Uterus (tissue), 4 donors: ENCODE measurements around the gene CACNA1A. TPM values are rescaled to one million over a fixed set of nuclear protein-coding genes. Genes with fewer than 3 reads are reported as not detected.

ENCODE experiments used
- DNase-seq, 2 donors: peaks; one replicate each; pipeline ENCODE4 v3.0.0-alpha.2; 2019 to 2020
- H3K27ac ChIP-seq, 2 donors: fragments of 200-600 bp; sonication (generic); 1 replicate in 1 of 2; 2 replicates in 1 of 2; pipeline ENCODE4 v1.5.1; 2016 to 2018
- H3K27me3 ChIP-seq, 2 donors: fragments of 200-600 bp; sonication (generic); one replicate each; pipeline ENCODE4 v1.5.1; 2018 to 2019; ENCODE audit warnings: control low read depth in 1 of 2
- H3K36me3 ChIP-seq, 2 donors: fragments of 200-600 bp; sonication (generic); one replicate each; pipeline ENCODE4 v1.5.1; 2019; ENCODE audit warnings: control low read depth in 1 of 2
- H3K4me1 ChIP-seq, 2 donors: fragments of 200-600 bp; sonication (generic); one replicate each; pipeline ENCODE4 v1.5.1; 2018 to 2019; ENCODE audit warnings: control low read depth in 1 of 2
- H3K4me3 ChIP-seq, 2 donors: fragments of 200-600 bp; sonication (generic); 1 replicate in 1 of 2; 2 replicates in 1 of 2; pipeline ENCODE4 v1.5.1; 2018 to 2019; ENCODE audit warnings: mild to moderate bottlenecking in 1 of 2
- H3K9me3 ChIP-seq, 2 donors: fragments of 200-600 bp; sonication (generic); one replicate each; pipeline ENCODE4 v1.5.1; 2019; ENCODE audit warnings: control low read depth in 1 of 2
- POLR2A ChIP-seq, 2 donors: fragments of 450-650 bp; IDR thresholded peaks; one replicate each; pipeline ENCODE4 v1.6.1; 2016; ENCODE audit warnings: antibody characterized with exemption in 2 of 2, mild to moderate bottlenecking in 1 of 2, moderate library complexity in 1 of 2
- intact Hi-C: fragments of 100-400 bp; cut with DNase I; formaldehyde crosslinking; loops from one replicate; pipeline ENCODE4 v1.15.1; 2023; ENCODE audit warnings: low total_unique reads
- total RNA-seq, 4 donors: library from RNA; depleted of rRNA in 3 of 4; stranded (reverse); fragments of >200 nt in 3 of 4; gene quantifications; one replicate each; pipeline versions ENCODE4 v1.1.0 to v1.2.4, GENCODE V29; 2014 to 2023
- TF ChIP-seq, protein P1 (sequence below), 4 experiments: fragments of 200-600 bp in 2 of 4; fragments of 450-650 bp in 2 of 4; sonication (generic) in 2 of 4; IDR thresholded peaks; one replicate each; pipeline ENCODE4 v1.5.1; 2016 to 2019; ENCODE audit warnings: antibody characterized with exemption in 4 of 4, mild to moderate bottlenecking in 2 of 4, moderate library complexity in 1 of 4
- donor health status: DM: yes; HTN: yes; CAD: no.

CACNA1A gene
- total RNA-seq, 4 donors from 2014 or later, result 0.77 to 5.8 (median 0.96) TPM

DNA sequence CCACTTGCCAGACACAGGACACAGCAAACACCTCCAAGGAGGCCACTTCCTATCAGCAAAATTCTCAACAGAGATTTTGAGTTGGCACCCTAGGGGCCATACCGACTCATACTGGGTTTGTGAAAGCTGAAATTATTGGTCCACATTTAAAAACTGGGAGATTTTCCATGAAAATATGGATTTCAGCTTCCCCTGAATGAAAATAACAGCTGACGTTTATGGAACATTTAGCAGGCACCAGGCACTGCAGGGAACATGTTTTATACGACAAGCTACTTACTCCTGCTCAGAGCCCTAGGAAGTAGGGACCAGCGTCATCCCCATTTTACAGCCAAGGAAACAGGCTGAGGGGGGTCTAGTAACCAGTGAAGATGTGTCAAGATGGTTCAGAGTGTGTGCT is 186.8 kb downstream of the CACNA1A start:
- Histone ChIP-seq H3K4me1 (no peaks in the 10 kb centered on the region), H3K27ac (no peak overlapping the region), H3K4me3 (no peak overlapping the region), H3K36me3 (no peaks in the 10 kb centered on the region), H3K27me3 (no peaks in the 10 kb centered on the region), H3K9me3 (no peaks in the 10 kb centered on the region)
- intact Hi-C loops, result no loop called here
- TF ChIP-seq POLR2A (IDR thresholded peaks at IDR 0.05), result no peak
- TF ChIP-seq, protein P1, sequence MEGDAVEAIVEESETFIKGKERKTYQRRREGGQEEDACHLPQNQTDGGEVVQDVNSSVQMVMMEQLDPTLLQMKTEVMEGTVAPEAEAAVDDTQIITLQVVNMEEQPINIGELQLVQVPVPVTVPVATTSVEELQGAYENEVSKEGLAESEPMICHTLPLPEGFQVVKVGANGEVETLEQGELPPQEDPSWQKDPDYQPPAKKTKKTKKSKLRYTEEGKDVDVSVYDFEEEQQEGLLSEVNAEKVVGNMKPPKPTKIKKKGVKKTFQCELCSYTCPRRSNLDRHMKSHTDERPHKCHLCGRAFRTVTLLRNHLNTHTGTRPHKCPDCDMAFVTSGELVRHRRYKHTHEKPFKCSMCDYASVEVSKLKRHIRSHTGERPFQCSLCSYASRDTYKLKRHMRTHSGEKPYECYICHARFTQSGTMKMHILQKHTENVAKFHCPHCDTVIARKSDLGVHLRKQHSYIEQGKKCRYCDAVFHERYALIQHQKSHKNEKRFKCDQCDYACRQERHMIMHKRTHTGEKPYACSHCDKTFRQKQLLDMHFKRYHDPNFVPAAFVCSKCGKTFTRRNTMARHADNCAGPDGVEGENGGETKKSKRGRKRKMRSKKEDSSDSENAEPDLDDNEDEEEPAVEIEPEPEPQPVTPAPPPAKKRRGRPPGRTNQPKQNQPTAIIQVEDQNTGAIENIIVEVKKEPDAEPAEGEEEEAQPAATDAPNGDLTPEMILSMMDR (IDR thresholded peaks at IDR 0.05), result no peak
- no peak for DNase-seq

DNA sequence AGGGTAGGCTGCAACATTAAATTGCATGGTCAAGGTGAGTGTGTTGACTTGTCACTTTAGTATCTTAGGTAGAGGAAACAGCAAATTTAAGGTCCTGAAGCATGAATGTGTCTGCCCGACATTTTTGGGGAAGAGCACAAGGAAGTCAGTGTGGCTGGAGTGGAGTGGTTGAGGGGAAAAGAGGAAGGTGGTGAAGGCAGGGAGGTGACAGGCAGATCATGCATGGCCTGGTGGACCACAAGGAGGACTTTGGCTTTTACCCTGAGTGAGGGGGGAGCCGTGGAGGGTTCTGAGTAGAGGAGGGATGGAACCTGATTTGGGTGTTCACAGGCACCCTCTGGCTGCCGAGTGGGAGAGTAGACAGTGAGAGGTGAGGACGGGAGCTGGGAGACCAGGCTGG is 188.1 kb downstream of the CACNA1A start:
- Histone ChIP-seq H3K4me1 (no peaks in the 10 kb centered on the region), H3K27ac (no peak overlapping the region), H3K9me3 (no peaks in the 10 kb centered on the region), H3K27me3 (no peaks in the 10 kb centered on the region), H3K4me3 (no peak overlapping the region), H3K36me3 (no peaks in the 10 kb centered on the region)
- intact Hi-C loops, result no loop called here
- no peak for DNase-seq
- TF ChIP-seq, protein P1 (IDR thresholded peaks at IDR 0.05), result no peak
- TF ChIP-seq POLR2A (IDR thresholded peaks at IDR 0.05), result no peak

DNA sequence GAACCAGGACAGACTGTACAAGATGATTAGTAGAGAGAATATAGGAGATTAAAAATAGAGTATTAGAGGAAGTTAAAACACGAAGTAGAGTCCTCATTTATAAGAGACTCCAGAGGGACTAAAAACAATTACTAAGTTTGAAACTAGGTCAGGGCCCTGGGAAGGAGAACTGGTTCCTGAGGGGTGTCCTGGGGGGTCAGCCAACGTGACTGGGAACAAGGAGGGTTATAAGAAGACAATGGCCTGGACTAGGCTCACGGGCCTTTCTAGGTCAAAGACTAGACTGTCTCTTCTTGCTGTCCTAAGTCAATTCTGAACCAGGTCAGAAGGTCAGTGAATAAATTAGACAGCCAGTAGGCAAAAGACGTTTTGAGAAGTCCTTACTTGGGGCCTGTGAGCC is 190.8 kb downstream of the CACNA1A start:
- no peak for DNase-seq
- TF ChIP-seq, protein P1 (IDR thresholded peaks at IDR 0.05), result no peak
- TF ChIP-seq POLR2A (IDR thresholded peaks at IDR 0.05), result no peak
- Histone ChIP-seq H3K36me3 (no peaks in the 10 kb centered on the region), H3K4me1 (no peaks in the 10 kb centered on the region), H3K27me3 (no peaks in the 10 kb centered on the region), H3K9me3 (no peaks in the 10 kb centered on the region), H3K4me3 (no peak overlapping the region), H3K27ac (no peak overlapping the region)
- intact Hi-C loops, result no loop called here

DNA sequence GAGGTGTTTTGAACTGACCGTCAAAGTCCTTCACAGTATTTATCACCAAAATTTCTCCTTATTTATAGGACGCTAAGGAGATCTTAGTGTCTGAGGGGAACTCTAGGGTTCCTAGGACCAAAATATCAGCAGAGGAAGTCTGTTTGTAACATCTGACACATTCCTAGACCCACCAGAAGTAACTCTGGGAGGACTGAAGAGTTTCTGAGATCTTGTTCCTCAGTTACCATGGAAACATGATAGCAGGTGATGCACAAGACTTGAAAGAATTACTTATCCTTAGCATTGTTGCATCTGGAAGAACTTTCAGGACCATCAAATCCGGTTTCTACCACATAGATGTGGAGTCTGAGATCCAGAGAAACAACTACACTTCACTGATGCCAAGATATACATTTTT is 191.5 kb downstream of the CACNA1A start:
- H3K4me1 ChIP-seq, result no peaks in the 10 kb centered on the region
- no peaks in the 10 kb centered on the region for H3K9me3 ChIP-seq
- H3K36me3 ChIP-seq, result no peaks in the 10 kb centered on the region
- H3K27me3 ChIP-seq, result no peaks in the 10 kb centered on the region
- no peak overlapping the region for H3K4me3 ChIP-seq
- intact Hi-C loops, result no loop called here
- no peak for DNase-seq
- H3K27ac ChIP-seq, result no peak overlapping the region
- TF ChIP-seq, protein P1 (IDR thresholded peaks at IDR 0.05), result no peak
- TF ChIP-seq POLR2A (IDR thresholded peaks at IDR 0.05), result no peak

DNA sequence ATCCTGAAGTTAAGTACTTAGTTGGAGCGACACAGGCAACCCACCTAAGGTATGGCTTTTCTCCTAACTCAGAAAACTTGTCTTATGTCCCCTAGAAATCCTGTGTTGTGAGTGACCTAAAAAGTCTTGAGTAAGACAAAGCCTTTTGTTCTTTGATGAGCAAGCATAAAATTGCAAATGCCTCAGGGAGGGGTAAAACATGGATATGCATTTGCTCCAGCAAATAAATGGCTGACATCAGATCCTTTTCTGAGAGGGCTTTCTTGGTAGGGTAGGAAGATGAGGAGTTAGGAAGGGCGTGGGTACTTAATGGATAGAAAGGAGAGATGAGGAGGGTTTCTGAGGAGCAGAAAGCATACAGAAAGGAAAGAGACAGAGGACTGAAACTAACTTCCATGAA is 192.4 kb downstream of the CACNA1A start:
- H3K4me1 ChIP-seq, result no peaks in the 10 kb centered on the region
- no peaks in the 10 kb centered on the region for H3K9me3 ChIP-seq
- no peaks in the 10 kb centered on the region for H3K27me3 ChIP-seq
- H3K27ac ChIP-seq, result no peak overlapping the region
- H3K36me3 ChIP-seq, result no peaks in the 10 kb centered on the region
- intact Hi-C loops, result no loop called here
- no peak overlapping the region for H3K4me3 ChIP-seq
- DNase-seq, result no peak
- TF ChIP-seq, protein P1 (IDR thresholded peaks at IDR 0.05), result no peak
- TF ChIP-seq POLR2A (IDR thresholded peaks at IDR 0.05), result no peak
